ENCODE results near the gene GUCY1A1.
"Not testable (repeated sequence)": the region's sequence is repeated elsewhere in the genome, so short reads cannot be mapped to it uniquely, and the experiment has no call there.

Gene GUCY1A1

GRCh38 chr4:155666344-155667221 is at the start of gene GUCY1A1:
GUCY1A1 (plus strand) TSS chr4:155666848; CDS start chr4:155696868, 30,020 bp downstream.
- DNase-seq, result no peak

GRCh38 chr4:155617296-155617695 is 49.4 kb upstream of the GUCY1A1 start:
- DNase-seq, result no peak

- no peak for DNase-seq
Observed at GRCh38 chr4:155618183-155618838, 48.3 kb upstream of the GUCY1A1 start.

- no peak for DNase-seq
Observed at GRCh38 chr4:155620637-155621036, 46.0 kb upstream of the GUCY1A1 start.

GRCh38 chr4:155624478-155624877 is 42.2 kb upstream of the GUCY1A1 start:
- DNase-seq, result no peak

- DNase-seq, result no peak
Observed at GRCh38 chr4:155626561-155626960, 40.1 kb upstream of the GUCY1A1 start.

- no peak for DNase-seq
Observed at GRCh38 chr4:155629183-155629825, 37.3 kb upstream of the GUCY1A1 start.

- DNase-seq, result no peak
Observed at GRCh38 chr4:155629956-155630355, 36.7 kb upstream of the GUCY1A1 start.

GRCh38 chr4:155632310-155632840 is 34.3 kb upstream of the GUCY1A1 start:
- no peak for DNase-seq

GRCh38 chr4:155638195-155638965 is 28.3 kb upstream of the GUCY1A1 start:
- DNase-seq, result no peak

- DNase-seq, result no peak
Observed at GRCh38 chr4:155639704-155640523, 26.7 kb upstream of the GUCY1A1 start.

GRCh38 chr4:155640751-155641150 is 25.9 kb upstream of the GUCY1A1 start:
- DNase-seq, result no peak

- DNase-seq, result no peak
Observed at GRCh38 chr4:155643087-155643486, 23.6 kb upstream of the GUCY1A1 start.

GRCh38 chr4:155646001-155646400 is 20.6 kb upstream of the GUCY1A1 start:
- no peak for DNase-seq

- not testable (repeated sequence) for DNase-seq
Observed at GRCh38 chr4:155650785-155651184, 15.9 kb upstream of the GUCY1A1 start.

- DNase-seq, result no peak
Observed at GRCh38 chr4:155653052-155653451, 13.6 kb upstream of the GUCY1A1 start.

GRCh38 chr4:155656025-155656424 is 10.6 kb upstream of the GUCY1A1 start:
- no peak for DNase-seq

- DNase-seq, result no peak
Observed at GRCh38 chr4:155657169-155657568, 9.5 kb upstream of the GUCY1A1 start.

- DNase-seq, result no peak
Observed at GRCh38 chr4:155657985-155658680, 8.5 kb upstream of the GUCY1A1 start.

- no peak for DNase-seq
Observed at GRCh38 chr4:155658681-155659064, 8.0 kb upstream of the GUCY1A1 start.

GRCh38 chr4:155659176-155659575 is 7.5 kb upstream of the GUCY1A1 start:
- no peak for DNase-seq
